IMR-90 (cell line): ENCODE data around the gene CCDC102B. TPM values are rescaled to one million over a fixed set of nuclear protein-coding genes. Genes with fewer than 3 reads are reported as not detected.

Source experiments
- ATAC-seq: fragments of 200-7000 bp; cut with Tn5 transposase; 2 replicates; pipeline ENCODE4 v1.9.1; 2020; ENCODE audit warnings: low read depth, mild to moderate bottlenecking, moderate library complexity
- BruUV-seq: library from RNA; stranded (reverse); fragments of 400-500 nt; replicated peaks from 2 replicates; lab custom pipeline; 2021; lab: Mats Ljungman, UMichigan
- CTCF ChIA-PET: fragments of 300-600 bp; formaldehyde crosslinking; extraction: SDS; loops from one replicate; lab custom pipeline; 2021; ENCODE audit warnings: antibody characterized with exemption; lab: Yijun Ruan, JAX
- POLR2A ChIA-PET: fragments of 300-600 bp; sonication (Branson Sonifier 250); formaldehyde crosslinking; loops from one replicate; lab custom pipeline; 2022; ENCODE audit warnings: antibody characterized with exemption; ENCODE audit not compliant: unreplicated experiment; lab: Charles Lee
- DNase-seq: peaks from one replicate; pipeline ENCODE4 v3.0.0; 2013
- H2AFZ ChIP-seq: replicated peaks from 2 replicates; pipeline ENCODE3; 2013; ENCODE audit warnings: low read length, mild to moderate bottlenecking; ENCODE audit not compliant: poor library complexity
- H2AK5ac ChIP-seq: 2 replicates; pipeline ENCODE4 v1.6.1; 2013; ENCODE audit warnings: low read depth, low read length, inconsistent platforms
- H2AK9ac ChIP-seq: replicated peaks from 2 replicates; pipeline ENCODE3; 2013; ENCODE audit warnings: mild to moderate bottlenecking, low read depth, low read length, moderate library complexity; ENCODE audit not compliant: poor library complexity
- H2BK120ac ChIP-seq: 2 replicates; pipeline ENCODE4 v1.6.1; 2013; ENCODE audit warnings: low read depth, low read length, inconsistent platforms
- H2BK15ac ChIP-seq: 3 replicates; pipeline ENCODE4 v1.6.1; 2013; ENCODE audit warnings: low read depth, low read length, inconsistent platforms
- H2BK20ac ChIP-seq: 2 replicates; pipeline ENCODE4 v1.6.1; 2013; ENCODE audit warnings: low read depth, mild to moderate bottlenecking, inconsistent platforms, low read length, moderate library complexity
- H2BK5ac ChIP-seq: 2 replicates; pipeline ENCODE4 v1.6.1; 2013; ENCODE audit warnings: mild to moderate bottlenecking, low read depth, low read length, inconsistent platforms; ENCODE audit not compliant: poor library complexity, severe bottlenecking
- H3K14ac ChIP-seq: replicated peaks from 2 replicates; pipeline ENCODE4 v1.6.1; 2013; ENCODE audit warnings: low read depth, low read length, inconsistent platforms
- H3K18ac ChIP-seq: 2 replicates; pipeline ENCODE4 v1.6.1; 2013; ENCODE audit warnings: low read depth, low read length, control low read depth
- H3K23ac ChIP-seq: 2 replicates; pipeline ENCODE4 v1.6.1; 2013; ENCODE audit warnings: low read depth, low read length, inconsistent platforms
- H3K27ac ChIP-seq: 2 replicates; pipeline ENCODE4 v1.5.1; 2013; ENCODE audit warnings: mild to moderate bottlenecking, control low read depth, low read length; ENCODE audit not compliant: insufficient read depth
- H3K27me3 ChIP-seq: 2 replicates; pipeline ENCODE4 v1.6.1; 2013; ENCODE audit warnings: low read length; ENCODE audit not compliant: control insufficient read depth, insufficient read depth
- H3K36me3 ChIP-seq: 2 replicates; pipeline ENCODE4 v1.6.1; 2013; ENCODE audit warnings: low read length, mixed read lengths; ENCODE audit not compliant: control insufficient read depth, insufficient read depth
- H3K4ac ChIP-seq: 2 replicates; pipeline ENCODE4 v1.6.1; 2013; ENCODE audit warnings: low read depth, low read length, inconsistent platforms
- H3K4me1 ChIP-seq: 2 replicates; pipeline ENCODE4 v1.6.1; 2013; ENCODE audit warnings: low read length, mixed read lengths; ENCODE audit not compliant: control insufficient read depth, insufficient read depth
- H3K4me2 ChIP-seq: 2 replicates; pipeline ENCODE4 v1.6.1; 2013; ENCODE audit warnings: low read depth, mild to moderate bottlenecking, control low read depth, low read length, moderate library complexity
- H3K4me3 ChIP-seq: 2 replicates; pipeline ENCODE4 v1.5.1; 2013; ENCODE audit warnings: low read depth, mild to moderate bottlenecking, control low read depth, low read length, moderate library complexity; ENCODE audit not compliant: insufficient read depth
- H3K56ac ChIP-seq: 2 replicates; pipeline ENCODE4 v1.6.1; 2013; ENCODE audit warnings: low read length, inconsistent platforms; ENCODE audit not compliant: insufficient read depth; ENCODE audit errors: extremely low read depth
- H3K79me1 ChIP-seq, 2 experiments: 2 replicates each; pipeline ENCODE4 v1.6.1; 2013; ENCODE audit warnings: low read length in 2 of 2, inconsistent platforms in 1 of 2, low read depth in 1 of 2
- H3K9ac ChIP-seq: 2 replicates; pipeline ENCODE4 v1.6.1; 2013; ENCODE audit warnings: low read depth, low read length, control low read depth
- H3K9me1 ChIP-seq: 2 replicates; pipeline ENCODE4 v1.6.1; 2013; ENCODE audit warnings: low read length, inconsistent platforms; ENCODE audit not compliant: insufficient read depth
- H3K9me3 ChIP-seq: 2 replicates; pipeline ENCODE4 v1.6.1; 2013; ENCODE audit warnings: low read length; ENCODE audit not compliant: control insufficient read depth, insufficient read depth
- H4K20me1 ChIP-seq: 2 replicates; pipeline ENCODE4 v1.6.1; 2013; ENCODE audit warnings: low read length, inconsistent platforms; ENCODE audit not compliant: insufficient read depth
- H4K5ac ChIP-seq: 2 replicates; pipeline ENCODE4 v1.6.1; 2013; ENCODE audit warnings: mild to moderate bottlenecking, low read depth, low read length, control low read depth
- H4K8ac ChIP-seq, 2 experiments: 2 replicates each; pipeline ENCODE4 v1.6.1; 2013; ENCODE audit warnings: low read depth in 2 of 2, low read length in 2 of 2, control low read depth in 1 of 2, inconsistent platforms in 1 of 2
- H4K91ac ChIP-seq: 2 replicates; pipeline ENCODE4 v1.6.1; 2013; ENCODE audit warnings: low read depth, low read length, inconsistent platforms; ENCODE audit not compliant: insufficient read depth
- CEBPB ChIP-seq: IDR thresholded peaks from 2 replicates; pipeline ENCODE4 v1.6.1; 2012; ENCODE audit warnings: low read depth, low read length, improper control_type of control experiment
- MAFK ChIP-seq: IDR thresholded peaks from 2 replicates; pipeline ENCODE4 v1.6.1; 2012; ENCODE audit warnings: low read depth, low read length, improper control_type of control experiment
- WGBS, 2 experiments: methylation state at CpG; one replicate each; pipeline versions ENCODE4 v1.1.5 to v1.1.7; 2013; ENCODE audit warnings: missing lambda C conversion rate in 2 of 2; ENCODE audit not compliant: insufficient read length in 1 of 2; ENCODE audit errors: extremely low coverage in 2 of 2; 5-methylcytosine and 5-hydroxymethylcytosine counted together
- dilution Hi-C: fragments of 300-500 bp; cut with HindIII; formaldehyde crosslinking; loops from one replicate; pipeline ENCODE4 v1.14.3; 2018; ENCODE audit warnings: low sequenced_read_pairs; ENCODE audit not compliant: unreplicated experiment
- in situ Hi-C: fragments of 300-500 bp; cut with MboI; formaldehyde crosslinking; loops from 3 replicates; pipeline ENCODE4 v1.14.3; 2019; ENCODE audit warnings: low sequenced_read_pairs, inconsistent platforms, mixed read lengths
- intact Hi-C: fragments of 100-400 bp; cut with micrococcal nuclease; formaldehyde crosslinking; loops from 2 replicates; pipeline ENCODE4 v1.10.0; 2022
- polyA plus RNA-seq, 3 experiments: library from polyadenylated mRNA; depleted of rRNA; stranded (reverse); fragments of >200 nt; gene quantifications; 2 replicates each; pipeline ENCODE4 v1.2.3, GENCODE V29; 2012; ENCODE audit warnings: low replicate concordance in 1 of 3
- total RNA-seq: library from RNA; depleted of rRNA; stranded (reverse); fragments of >200 nt; gene quantifications from 2 replicates; pipeline ENCODE4 v1.2.3, GENCODE V29; 2012

The CCDC102B gene
- total and polyA plus RNA-seq, 2 of the 4 experiments (the other 2 are of a cell fraction) = 0.54 to 1.4 TPM

GRCh38 chr18:69031571-69031970 is 233.7 kb downstream of the CCDC102B start:
- dilution Hi-C loops = no loop called here
- BruUV-seq = no TSS peak
- POLR2A ChIA-PET = no interaction called here

More at GRCh38 chr18:69031571-69031970, 233.7 kb downstream of the CCDC102B start:
- no CpG with 5 or more reads among the region's 1 CpG for WGBS, 2 experiments
- no peak for ATAC-seq
- Histone ChIP-seq H3K14ac (no peak overlapping the region), H4K91ac (no peak overlapping the region), H3K4me1 (no peaks in the 10 kb centered on the region), H3K9me1 (no peaks in the 10 kb centered on the region), H3K36me3 (no peaks in the 10 kb centered on the region), H2AFZ (no peak overlapping the region), H2BK5ac (no peak overlapping the region), H3K4me3 (no peak overlapping the region), H3K27me3 (no peaks in the 10 kb centered on the region), H4K8ac (no peak overlapping the region), H3K18ac (no peak overlapping the region), H3K9ac (no peak overlapping the region), H3K4ac (no peak overlapping the region), H2AK5ac (no peak overlapping the region), H2AK9ac (no peak overlapping the region), H2BK120ac (no peak overlapping the region), H3K27ac (no peak overlapping the region), H3K79me1 (no peaks in the 10 kb centered on the region), H4K5ac (no peak overlapping the region), H2BK15ac (no peak overlapping the region), H4K20me1 (no peaks in the 10 kb centered on the region), H3K9me3 (no peaks in the 10 kb centered on the region), H2BK20ac (no peak overlapping the region), H3K23ac (no peak overlapping the region), H3K56ac (no peak overlapping the region), H3K4me2 (no peak overlapping the region)
- no peak for DNase-seq
- intact Hi-C loops = no loop called here
- CTCF ChIA-PET = no interaction called here
- in situ Hi-C loops = no loop called here
- TF ChIP-seq MAFK (no peak), CEBPB (no peak)
